ENCODE results near the gene PDE6H. TPM values are rescaled to one million over a fixed set of nuclear protein-coding genes. Genes with fewer than 3 reads are reported as not detected.
A peak's percentile ranks its signal among the peaks of the same experiment; 100 is the strongest.

PDE6H gene
- total RNA-seq, 1 donor from 2014 or later, result not detected

GRCh38 chr12:15001733-15002382, 29.0 kb downstream of the PDE6H start:
- H3K4me1 ChIP-seq, result peaks cover 3 to 8% of the 10 kb centered on the region in 2 donors
- no peak for TF ChIP-seq CTCF (IDR thresholded peaks at IDR 0.05)
- H3K36me3 ChIP-seq, result no peaks in the 10 kb centered on the region
- no peak overlapping the region for H3K27ac ChIP-seq
- DNase-seq (ENCODE audit: low spot score in 2 of 2), result peak in 1 of 2 donors; percentile 77
- intact Hi-C loops (cut with DNase I), result loop anchor here (5.0 to 10.0 kb wide), 4 partner anchors 113 to 520 kb away; no protein-coding TSS in a partner anchor
- no peaks in the 10 kb centered on the region for H3K9me3 ChIP-seq
- H3K4me3 ChIP-seq, result peak overlapping the region; percentile 6 to 18
- no peaks in the 10 kb centered on the region for H3K27me3 ChIP-seq

DNA sequence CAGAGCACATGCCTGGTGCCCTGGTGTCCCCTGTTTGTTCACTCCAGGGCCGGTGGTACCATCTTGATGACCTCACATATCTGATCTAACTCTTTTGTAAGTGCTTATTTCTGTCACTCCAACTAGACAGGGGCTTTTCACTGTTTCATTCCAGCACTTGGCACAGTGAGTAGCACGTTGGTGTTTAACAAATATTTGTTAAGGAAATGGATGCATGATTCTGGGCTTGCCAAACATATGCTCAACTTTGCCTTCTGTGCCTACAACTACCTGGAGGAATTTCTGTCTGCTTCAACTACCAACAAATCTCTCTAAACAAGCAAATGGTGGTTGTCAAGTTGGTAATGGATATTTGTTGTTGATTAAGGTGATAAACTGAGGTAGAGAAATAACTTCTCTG, 31.6 kb downstream of the PDE6H start:
- Histone ChIP-seq H3K9me3 (no peaks in the 10 kb centered on the region), H3K4me3 (no peak overlapping the region), H3K27ac (no peak overlapping the region), H3K27me3 (no peaks in the 10 kb centered on the region), H3K36me3 (no peaks in the 10 kb centered on the region), H3K4me1 (peaks cover 3 to 8% of the 10 kb centered on the region in 2 donors)
- intact Hi-C loops (cut with DNase I), result loop anchor here (5.0 to 10.0 kb wide), 4 partner anchors 110 to 518 kb away; no protein-coding TSS in a partner anchor
- no peak for DNase-seq (ENCODE audit: low spot score in 2 of 2)
- TF ChIP-seq CTCF (IDR thresholded peaks at IDR 0.05), result no peak

GRCh38 chr12:15005064-15005463, 32.2 kb downstream of the PDE6H start:
- Histone ChIP-seq H3K9me3 (no peaks in the 10 kb centered on the region), H3K27me3 (no peaks in the 10 kb centered on the region), H3K4me1 (peaks cover 3 to 8% of the 10 kb centered on the region in 2 donors), H3K4me3 (no peak overlapping the region), H3K36me3 (no peaks in the 10 kb centered on the region), H3K27ac (no peak overlapping the region)
- intact Hi-C loops (cut with DNase I), result loop anchor here (10.0 kb wide), 1 partner anchor 110 kb away; no protein-coding TSS in a partner anchor
- no peak for DNase-seq (ENCODE audit: low spot score in 2 of 2)
- no peak for TF ChIP-seq CTCF (IDR thresholded peaks at IDR 0.05)

- Histone ChIP-seq H3K4me3 (no peak overlapping the region), H3K4me1 (peaks cover 0 to under 1% of the 10 kb centered on the region in 2 donors), H3K9me3 (no peaks in the 10 kb centered on the region), H3K27me3 (no peaks in the 10 kb centered on the region), H3K36me3 (no peaks in the 10 kb centered on the region), H3K27ac (no peak overlapping the region)
- no peak for TF ChIP-seq CTCF (IDR thresholded peaks at IDR 0.05)
- DNase-seq (ENCODE audit: low spot score in 2 of 2), result no peak
- intact Hi-C loops (cut with DNase I), result loop anchor here (10.0 kb wide), 1 partner anchor 107 kb away; no protein-coding TSS in a partner anchor
Observed at GRCh38 chr12:15007551-15007950, 34.7 kb downstream of the PDE6H start.

GRCh38 chr12:15011162-15011561, 38.3 kb downstream of the PDE6H start:
- peak in 1 of 3 experiments; percentile 11 for TF ChIP-seq CTCF (IDR thresholded peaks at IDR 0.05)
- no peak for DNase-seq (ENCODE audit: low spot score in 2 of 2)
- Histone ChIP-seq H3K27me3 (no peaks in the 10 kb centered on the region), H3K9me3 (no peaks in the 10 kb centered on the region), H3K4me3 (no peak overlapping the region), H3K36me3 (no peaks in the 10 kb centered on the region), H3K4me1 (no peaks in the 10 kb centered on the region), H3K27ac (no peak overlapping the region)
- intact Hi-C loops (cut with DNase I), result no loop called here
